Measurements from ENCODE around the gene SPOCD1.

SPOCD1 gene

GRCh38 chr1:31855038-31855845 is 39.4 kb upstream of the SPOCD1 start:
- TF ChIP-seq EP300 (IDR thresholded peaks at IDR 0.05; ENCODE audit: borderline replicate concordance) (no peak), RAD21 (IDR thresholded peaks at IDR 0.05; ENCODE audit: low read depth) (no peak), TCF12 (IDR thresholded peaks at IDR 0.05; ENCODE audit: low read depth) (no peak), EGR1 (IDR thresholded peaks at IDR 0.05) (no peak), MAX (IDR thresholded peaks at IDR 0.05) (no peak), ZBTB7A (IDR thresholded peaks at IDR 0.05; ENCODE audit: low read depth) (no peak), REST (IDR thresholded peaks at IDR 0.05; ENCODE audit: low read depth) (no peak), CEBPB (IDR thresholded peaks at IDR 0.05) (no peak), NFIC (IDR thresholded peaks at IDR 0.05) (no peak), YY1 (IDR thresholded peaks at IDR 0.05; ENCODE audit: low read depth) (no peak), TAF1 (IDR thresholded peaks at IDR 0.05; ENCODE audit: low read depth) (no peak), TEAD4 (IDR thresholded peaks at IDR 0.05) (no peak), USF1 (IDR thresholded peaks at IDR 0.05) (no peak), CREB1 (IDR thresholded peaks at IDR 0.05; ENCODE audit: low read depth) (no peak)

GRCh38 chr1:31849653-31850052 is 33.8 kb upstream of the SPOCD1 start:
- no peak for TF ChIP-seq EP300 (IDR thresholded peaks at IDR 0.05; ENCODE audit: borderline replicate concordance)
- no peak for TF ChIP-seq FOXM1 (IDR thresholded peaks at IDR 0.05; ENCODE audit: borderline replicate concordance, low read depth)
- no peak for TF ChIP-seq MAX (IDR thresholded peaks at IDR 0.05)
- TF ChIP-seq RAD21 (IDR thresholded peaks at IDR 0.05; ENCODE audit: low read depth), result no peak
- TF ChIP-seq CREB1 (IDR thresholded peaks at IDR 0.05; ENCODE audit: low read depth), result no peak
- no peak for TF ChIP-seq YY1 (IDR thresholded peaks at IDR 0.05; ENCODE audit: low read depth)
- no peak for TF ChIP-seq TAF1 (IDR thresholded peaks at IDR 0.05; ENCODE audit: low read depth)
- no peak for TF ChIP-seq TEAD4 (IDR thresholded peaks at IDR 0.05)
- TF ChIP-seq EGR1 (IDR thresholded peaks at IDR 0.05), result no peak
- TF ChIP-seq TCF12 (IDR thresholded peaks at IDR 0.05; ENCODE audit: low read depth), result no peak

- no peak for TF ChIP-seq FOXM1 (IDR thresholded peaks at IDR 0.05; ENCODE audit: borderline replicate concordance, low read depth)
- TF ChIP-seq EP300 (IDR thresholded peaks at IDR 0.05; ENCODE audit: borderline replicate concordance), result no peak
- no peak for TF ChIP-seq MAX (IDR thresholded peaks at IDR 0.05)
- no peak for TF ChIP-seq ZBTB7A (IDR thresholded peaks at IDR 0.05; ENCODE audit: low read depth)
- TF ChIP-seq CREB1 (IDR thresholded peaks at IDR 0.05; ENCODE audit: low read depth), result no peak
- TF ChIP-seq REST (IDR thresholded peaks at IDR 0.05; ENCODE audit: low read depth), result no peak
- no peak for TF ChIP-seq NFIC (IDR thresholded peaks at IDR 0.05)
- no peak for TF ChIP-seq TCF12 (IDR thresholded peaks at IDR 0.05; ENCODE audit: low read depth)
- no peak for TF ChIP-seq EGR1 (IDR thresholded peaks at IDR 0.05)
- no peak for TF ChIP-seq USF1 (IDR thresholded peaks at IDR 0.05)
- TF ChIP-seq TAF1 (IDR thresholded peaks at IDR 0.05; ENCODE audit: low read depth), result no peak
- TF ChIP-seq CEBPB (IDR thresholded peaks at IDR 0.05), result no peak
- no peak for TF ChIP-seq TEAD4 (IDR thresholded peaks at IDR 0.05)
- no peak for TF ChIP-seq YY1 (IDR thresholded peaks at IDR 0.05; ENCODE audit: low read depth)
- TF ChIP-seq RAD21 (IDR thresholded peaks at IDR 0.05; ENCODE audit: low read depth), result no peak
Observed at GRCh38 chr1:31848381-31848897, 32.6 kb upstream of the SPOCD1 start.

GRCh38 chr1:31846484-31846883 is 30.7 kb upstream of the SPOCD1 start:
- TF ChIP-seq ZBTB7A (IDR thresholded peaks at IDR 0.05; ENCODE audit: low read depth), result no peak
- no peak for TF ChIP-seq USF1 (IDR thresholded peaks at IDR 0.05)
- TF ChIP-seq YY1 (IDR thresholded peaks at IDR 0.05; ENCODE audit: low read depth), result no peak
- TF ChIP-seq CREB1 (IDR thresholded peaks at IDR 0.05; ENCODE audit: low read depth), result no peak
- TF ChIP-seq FOXM1 (IDR thresholded peaks at IDR 0.05; ENCODE audit: borderline replicate concordance, low read depth), result no peak
- no peak for TF ChIP-seq TAF1 (IDR thresholded peaks at IDR 0.05; ENCODE audit: low read depth)
- TF ChIP-seq MAX (IDR thresholded peaks at IDR 0.05), result no peak
- no peak for TF ChIP-seq TEAD4 (IDR thresholded peaks at IDR 0.05)
- no peak for TF ChIP-seq CEBPB (IDR thresholded peaks at IDR 0.05)
- no peak for TF ChIP-seq EGR1 (IDR thresholded peaks at IDR 0.05)
- no peak for TF ChIP-seq EP300 (IDR thresholded peaks at IDR 0.05; ENCODE audit: borderline replicate concordance)
- no peak for TF ChIP-seq NFIC (IDR thresholded peaks at IDR 0.05)
- no peak for TF ChIP-seq RAD21 (IDR thresholded peaks at IDR 0.05; ENCODE audit: low read depth)
- TF ChIP-seq TCF12 (IDR thresholded peaks at IDR 0.05; ENCODE audit: low read depth), result no peak
- TF ChIP-seq REST (IDR thresholded peaks at IDR 0.05; ENCODE audit: low read depth), result no peak

All from Ishikawa (cell line).